GM21737 (cell line): ENCODE measurements around the gene EIF4A3.

Experiments used
- ATAC-seq: cut with Tn5 transposase; IDR thresholded peaks from one replicate; pipeline ENCODE4 v1.9.1; 2021; ENCODE audit warnings: mild to moderate bottlenecking, moderate library complexity; ENCODE audit not compliant: unreplicated experiment

The EIF4A3 gene

DNA sequence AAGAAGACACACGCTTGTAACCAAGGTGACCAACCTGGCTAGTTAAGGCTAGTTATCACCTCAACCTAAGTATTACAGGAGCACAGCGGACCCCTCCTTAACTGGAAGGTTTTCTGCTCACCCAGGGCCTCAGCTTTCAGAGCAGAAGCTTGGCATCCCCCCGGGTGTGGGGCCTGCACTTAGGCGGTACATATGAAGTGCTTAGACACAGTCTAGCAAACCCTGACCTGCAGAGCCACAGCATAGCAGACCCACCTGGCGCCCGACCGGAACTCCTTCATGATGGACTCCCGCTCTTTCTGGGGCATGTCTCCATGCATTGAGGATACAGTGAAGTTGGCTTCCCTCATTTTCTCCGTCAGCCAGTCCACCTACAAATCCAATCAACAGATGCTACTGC lies 9.8 kb downstream of the EIF4A3 start:
- ATAC-seq: no peak

GRCh38 chr17:80133626-80133970 lies 13.3 kb downstream of the EIF4A3 start:
- ATAC-seq: no peak

DNA sequence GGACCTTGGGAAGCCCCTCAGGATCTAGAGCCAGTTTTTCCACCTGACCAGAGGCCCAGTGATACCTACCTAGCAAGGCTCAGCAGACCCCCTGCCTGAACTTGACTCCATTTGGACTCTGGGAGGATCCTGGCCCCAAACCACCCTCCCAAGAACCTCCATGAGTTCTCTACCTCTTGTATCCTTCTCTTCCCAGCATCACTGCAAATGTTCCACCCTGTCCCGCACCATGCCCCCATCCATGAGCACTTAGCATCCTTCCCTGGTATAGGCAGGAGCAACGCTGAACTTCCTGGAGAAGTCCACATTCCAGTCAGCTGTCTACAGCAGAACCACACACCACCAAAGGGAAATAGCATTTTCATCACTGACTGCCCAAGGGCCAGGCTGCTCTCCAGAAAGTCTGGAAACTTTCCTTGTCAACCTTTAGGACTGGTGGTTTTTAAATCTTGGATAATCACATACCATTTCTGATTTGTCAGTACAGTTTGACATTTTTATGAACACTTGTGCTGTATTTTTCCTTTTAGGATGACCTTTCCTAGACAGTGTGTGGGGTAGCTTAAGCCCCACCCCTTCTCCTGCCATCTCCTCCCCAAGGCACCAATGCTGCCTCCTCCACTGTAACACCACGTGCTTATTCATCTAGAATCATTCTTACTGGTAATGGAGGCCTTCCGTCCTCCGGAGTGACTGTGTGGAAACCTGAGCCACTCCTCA lies 13.9 kb downstream of the EIF4A3 start:
- no peak for ATAC-seq

DNA sequence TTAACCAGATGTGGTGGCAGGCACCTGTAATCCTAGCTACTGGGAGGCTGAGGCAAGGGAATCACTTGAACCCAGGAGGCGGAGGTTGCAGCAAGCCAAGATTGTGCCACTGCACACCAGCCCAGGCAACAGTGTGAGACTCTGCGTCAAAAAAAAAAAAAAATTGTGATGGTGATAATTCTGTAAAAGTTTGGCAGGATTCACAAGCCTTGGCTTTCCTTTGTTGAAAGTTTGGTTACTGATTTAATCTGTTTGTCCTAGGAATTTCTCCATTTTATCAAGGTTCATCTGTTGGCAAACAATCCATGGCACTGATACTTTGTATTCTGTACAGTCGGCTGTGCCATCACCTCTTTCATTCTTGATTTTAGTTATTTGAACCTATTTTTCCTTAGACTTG lies 15.9 kb downstream of the EIF4A3 start:
- ATAC-seq: no peak

DNA sequence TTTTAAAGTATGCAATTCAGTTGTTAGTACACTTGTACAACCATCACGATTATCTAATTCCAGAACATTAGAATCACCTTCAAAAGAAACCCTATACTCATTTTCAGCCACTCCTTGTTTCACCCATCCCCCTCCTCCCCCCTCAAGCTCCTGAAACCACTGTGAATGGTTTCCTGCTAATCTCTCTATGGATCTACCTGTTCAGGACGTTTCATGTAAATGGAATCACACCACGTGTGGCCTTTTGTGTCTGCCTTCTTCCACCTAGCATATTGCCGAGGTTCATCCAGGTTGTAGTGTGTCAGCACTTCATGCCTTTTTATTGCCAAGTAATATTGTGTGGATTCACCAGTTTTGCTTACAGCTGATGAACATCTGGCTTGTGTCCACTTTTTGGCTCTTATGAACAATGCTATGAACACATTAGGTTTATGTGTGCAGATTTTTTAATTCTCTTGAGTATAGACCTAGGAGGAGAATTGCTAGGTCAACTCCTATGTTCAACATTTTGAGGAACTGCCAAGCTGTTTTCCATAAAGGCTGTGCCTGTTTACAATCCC lies 17.8 kb downstream of the EIF4A3 start:
- ATAC-seq: no peak

DNA sequence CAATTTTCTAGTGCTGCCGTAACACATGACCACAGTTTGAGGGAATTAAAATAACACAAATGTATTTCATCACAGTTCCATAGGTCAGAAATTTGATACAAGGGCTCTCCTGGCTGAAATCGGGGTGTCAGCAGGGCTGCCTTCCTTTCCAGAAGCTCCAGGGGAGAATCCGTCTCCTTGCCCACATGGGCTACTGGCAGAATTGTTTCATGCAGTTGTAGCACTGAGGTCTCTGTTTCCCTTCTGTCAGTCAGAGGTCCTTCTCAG lies 20.5 kb downstream of the EIF4A3 start:
- no peak for ATAC-seq

DNA sequence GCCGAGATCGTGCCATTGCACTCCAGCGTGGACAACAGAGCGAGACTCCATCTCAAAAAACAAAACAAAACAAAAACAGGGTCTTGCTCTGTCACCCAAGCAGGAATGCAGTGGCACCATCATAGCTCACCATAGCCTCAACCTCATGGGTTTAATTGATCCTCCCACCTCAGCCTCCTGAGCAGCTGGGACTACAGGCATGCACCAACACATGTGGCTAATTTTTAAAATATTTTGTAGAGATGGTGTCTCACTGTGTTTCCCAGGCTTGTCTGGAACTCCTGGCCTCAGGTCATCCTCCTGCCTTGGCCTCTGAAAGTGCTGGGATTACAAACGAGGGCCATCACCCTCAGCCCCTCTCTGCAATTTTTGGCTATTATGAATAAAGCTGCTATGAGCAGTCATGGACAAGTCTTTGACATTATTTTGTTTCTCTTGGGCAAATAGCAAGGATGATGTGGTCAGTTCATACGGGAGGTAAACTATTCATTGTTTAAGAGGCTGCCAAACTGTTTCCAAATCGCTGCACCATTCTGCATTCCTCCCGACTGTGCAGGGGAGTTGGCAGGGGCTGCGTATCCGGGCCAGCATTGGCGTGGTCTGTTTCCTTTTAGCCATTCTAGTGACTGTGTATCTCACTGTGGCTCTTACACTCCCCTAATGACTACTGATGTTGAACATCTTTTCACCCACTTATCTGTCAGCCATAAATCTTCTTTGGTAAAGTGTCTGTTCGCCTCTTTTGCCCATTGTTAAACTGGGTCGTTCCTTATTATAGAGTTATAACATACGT lies 21.1 kb downstream of the EIF4A3 start:
- ATAC-seq: no peak

DNA sequence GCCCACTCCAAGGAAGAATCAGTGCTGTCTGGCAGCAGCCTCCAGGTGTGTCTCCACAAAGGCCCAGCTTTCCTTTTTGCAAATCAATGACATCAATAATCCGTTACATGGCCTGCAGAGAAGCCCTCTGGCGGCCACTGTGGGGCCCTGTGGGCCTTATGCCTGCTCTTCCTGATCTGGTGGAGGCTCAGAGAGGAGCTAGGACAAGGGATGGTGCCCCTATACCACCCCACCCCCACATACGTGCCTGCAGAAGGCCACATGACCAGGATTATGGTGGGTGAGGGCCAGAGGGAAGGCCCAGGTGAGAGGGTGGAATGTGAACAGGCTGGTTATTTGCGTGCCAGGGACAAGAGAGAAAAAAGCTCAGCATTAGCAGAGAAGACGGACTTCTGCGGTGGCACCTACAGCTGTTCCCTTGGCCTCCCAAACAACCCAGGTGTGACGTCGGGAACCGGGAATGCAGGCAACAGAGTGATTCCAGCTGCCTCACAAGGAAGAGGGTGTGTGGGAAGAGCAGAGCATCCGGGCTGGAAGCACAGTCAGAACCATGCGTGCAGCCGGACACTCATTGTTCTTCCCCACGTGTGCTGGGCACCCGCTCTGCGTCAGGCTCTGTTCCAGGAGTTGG lies 22.5 kb downstream of the EIF4A3 start:
- no peak for ATAC-seq

DNA sequence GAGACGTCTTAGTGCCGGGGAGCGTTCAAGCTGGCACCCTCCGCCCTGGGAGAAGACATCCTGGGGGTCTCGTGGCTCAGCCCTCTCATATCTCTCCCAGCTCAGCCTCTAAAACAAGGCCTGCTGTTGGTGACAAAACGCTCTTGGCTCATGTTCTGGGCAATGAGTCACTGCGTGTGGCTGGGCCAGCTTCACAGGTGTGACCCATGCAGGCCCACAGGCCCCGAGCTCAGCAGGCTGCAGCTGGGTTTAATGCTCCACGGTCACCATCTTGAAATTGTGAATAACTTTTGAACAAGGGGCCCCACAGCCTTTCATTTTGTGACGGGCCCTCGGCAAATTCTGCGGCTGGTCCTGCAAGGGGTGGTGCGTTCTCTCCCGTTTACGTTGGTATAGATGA lies 23.1 kb downstream of the EIF4A3 start:
- ATAC-seq: no peak

GRCh38 chr17:80122926-80123505 lies 23.9 kb downstream of the EIF4A3 start:
- no peak for ATAC-seq

GRCh38 chr17:80122026-80122575 lies 24.8 kb downstream of the EIF4A3 start:
- ATAC-seq: no peak

DNA sequence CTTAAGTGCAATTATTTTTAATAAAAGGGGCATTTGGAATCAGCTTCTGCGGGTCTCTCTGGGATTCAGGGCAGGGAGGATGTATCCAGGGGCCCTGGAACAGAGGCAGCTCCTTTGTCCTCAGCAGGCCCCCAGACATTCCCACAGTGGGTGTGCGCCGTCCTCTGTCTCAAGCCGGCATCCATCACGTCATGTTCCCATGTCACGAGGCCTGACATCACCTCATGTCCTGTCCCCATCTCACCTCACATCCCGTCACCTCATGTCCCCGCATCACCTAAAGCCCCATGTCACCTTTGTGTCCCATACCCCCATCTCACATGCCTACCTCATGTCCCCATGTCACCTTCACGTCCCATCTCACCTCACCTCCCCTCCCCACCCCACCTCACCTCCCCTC lies 27.1 kb downstream of the EIF4A3 start:
- no peak for ATAC-seq

- ATAC-seq: no peak
Observed at GRCh38 chr17:80119271-80119791, 27.6 kb downstream of the EIF4A3 start.

GRCh38 chr17:80118601-80119270 lies 28.2 kb downstream of the EIF4A3 start:
- ATAC-seq: no peak

GRCh38 chr17:80117491-80118401 lies 29.2 kb downstream of the EIF4A3 start:
- ATAC-seq: no peak

GRCh38 chr17:80116921-80117380 lies 30.0 kb downstream of the EIF4A3 start:
- no peak for ATAC-seq

DNA sequence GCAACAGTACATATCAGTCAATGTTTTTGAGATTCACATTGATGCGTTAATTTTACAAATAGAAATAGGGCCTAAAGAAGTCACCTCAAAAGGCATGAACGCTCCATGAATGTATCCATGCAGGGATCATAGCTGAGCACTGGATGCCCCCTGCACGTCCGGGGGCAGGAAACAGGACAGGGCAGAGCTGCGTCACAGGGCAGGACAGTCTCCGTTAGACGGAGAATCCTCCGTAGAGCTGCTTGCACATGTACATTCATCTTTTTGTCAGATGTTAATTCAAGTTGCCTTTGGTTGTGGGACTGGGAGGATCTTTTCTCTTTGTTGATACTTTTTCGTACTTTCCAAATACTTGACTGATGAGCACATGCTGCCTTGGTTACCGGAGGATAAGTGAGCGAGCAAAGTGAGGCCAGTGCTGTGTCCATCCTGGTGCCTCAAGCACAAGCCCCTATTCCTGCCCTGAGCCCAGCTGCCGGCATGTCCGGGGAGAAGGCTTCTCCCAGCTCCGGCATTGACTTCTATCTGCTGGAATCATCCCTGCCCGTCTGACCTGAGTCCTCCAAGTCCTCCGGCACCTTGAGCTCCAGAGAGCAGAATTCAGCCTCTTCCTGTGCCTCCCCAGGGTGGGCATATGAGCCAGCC lies 30.5 kb downstream of the EIF4A3 start:
- no peak for ATAC-seq

DNA sequence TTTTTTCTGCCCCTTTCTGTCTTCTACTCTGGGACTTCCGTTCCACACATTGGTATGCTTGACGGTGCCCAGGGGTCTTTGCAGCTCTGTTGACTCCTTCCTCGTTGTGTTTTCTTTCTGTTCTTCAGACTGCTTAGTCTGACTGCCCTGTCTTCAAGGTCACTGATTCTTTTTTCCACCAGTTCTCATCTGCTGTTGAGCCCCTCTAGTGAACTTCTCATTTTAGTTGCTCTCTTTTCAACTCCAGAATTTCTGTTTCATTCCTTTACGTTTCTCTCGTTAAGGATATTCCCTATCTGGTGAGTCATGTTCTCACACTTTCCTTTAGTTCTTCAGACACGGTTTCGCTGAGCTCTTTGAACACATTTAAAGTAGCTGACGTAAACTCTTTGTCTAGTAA lies 31.8 kb downstream of the EIF4A3 start:
- ATAC-seq: no peak

GRCh38 chr17:80114758-80115157 lies 32.2 kb downstream of the EIF4A3 start:
- no peak for ATAC-seq
